AG09319 (cell line): ENCODE results near the gene CAMK2D.

Experiments
- DNase-seq: peaks from one replicate; pipeline ENCODE4 v3.0.0-alpha.2; 2010; ENCODE audit warnings: low read depth; ENCODE audit errors: extremely low read depth
- TF ChIP-seq, protein P1 (sequence below): IDR thresholded peaks from 2 replicates; pipeline ENCODE4 v1.5.1; 2011; ENCODE audit warnings: low read depth, mild to moderate bottlenecking, inconsistent platforms, low read length, moderate library complexity

The CAMK2D gene

DNA sequence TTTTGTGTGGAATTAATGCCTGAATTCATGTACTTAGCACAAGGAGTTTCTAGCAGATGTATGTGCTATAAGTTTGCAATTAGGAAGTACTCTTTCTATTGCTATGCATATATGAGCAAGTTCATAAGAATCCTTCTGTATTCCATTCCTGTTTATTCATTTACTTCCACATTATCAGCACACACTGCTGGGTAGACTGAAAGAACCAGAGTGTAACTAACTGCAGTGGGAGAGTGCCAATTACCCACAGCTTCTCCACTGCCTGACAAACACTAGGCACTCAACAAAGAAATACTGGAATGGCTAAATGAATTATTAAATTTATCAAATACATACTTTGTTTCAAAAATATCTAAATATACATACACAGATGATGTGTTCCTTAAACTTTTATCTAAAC is 219.6 kb downstream of the CAMK2D start:
- TF ChIP-seq, protein P1, sequence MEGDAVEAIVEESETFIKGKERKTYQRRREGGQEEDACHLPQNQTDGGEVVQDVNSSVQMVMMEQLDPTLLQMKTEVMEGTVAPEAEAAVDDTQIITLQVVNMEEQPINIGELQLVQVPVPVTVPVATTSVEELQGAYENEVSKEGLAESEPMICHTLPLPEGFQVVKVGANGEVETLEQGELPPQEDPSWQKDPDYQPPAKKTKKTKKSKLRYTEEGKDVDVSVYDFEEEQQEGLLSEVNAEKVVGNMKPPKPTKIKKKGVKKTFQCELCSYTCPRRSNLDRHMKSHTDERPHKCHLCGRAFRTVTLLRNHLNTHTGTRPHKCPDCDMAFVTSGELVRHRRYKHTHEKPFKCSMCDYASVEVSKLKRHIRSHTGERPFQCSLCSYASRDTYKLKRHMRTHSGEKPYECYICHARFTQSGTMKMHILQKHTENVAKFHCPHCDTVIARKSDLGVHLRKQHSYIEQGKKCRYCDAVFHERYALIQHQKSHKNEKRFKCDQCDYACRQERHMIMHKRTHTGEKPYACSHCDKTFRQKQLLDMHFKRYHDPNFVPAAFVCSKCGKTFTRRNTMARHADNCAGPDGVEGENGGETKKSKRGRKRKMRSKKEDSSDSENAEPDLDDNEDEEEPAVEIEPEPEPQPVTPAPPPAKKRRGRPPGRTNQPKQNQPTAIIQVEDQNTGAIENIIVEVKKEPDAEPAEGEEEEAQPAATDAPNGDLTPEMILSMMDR = no peak
- DNase-seq = no peak

DNA sequence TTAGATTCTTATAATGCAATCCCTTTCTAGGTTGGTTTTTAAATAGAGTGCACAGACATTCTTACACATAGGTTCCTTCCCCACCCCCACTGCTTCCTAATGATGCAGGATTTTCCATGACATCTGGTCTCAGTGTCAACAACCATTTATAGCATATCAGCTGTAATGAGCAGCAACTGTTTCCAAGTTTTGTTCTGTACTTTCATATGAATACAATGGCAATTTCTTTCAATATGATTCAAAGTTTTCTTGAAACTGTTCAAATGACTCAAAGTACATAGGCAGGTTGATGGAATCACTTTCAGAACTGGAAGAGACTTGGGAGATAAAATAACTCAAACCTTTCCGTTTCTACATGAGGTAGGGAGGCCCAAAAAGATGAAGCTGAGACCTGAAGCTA is 220.7 kb downstream of the CAMK2D start:
- TF ChIP-seq, protein P1 = no peak

DNA sequence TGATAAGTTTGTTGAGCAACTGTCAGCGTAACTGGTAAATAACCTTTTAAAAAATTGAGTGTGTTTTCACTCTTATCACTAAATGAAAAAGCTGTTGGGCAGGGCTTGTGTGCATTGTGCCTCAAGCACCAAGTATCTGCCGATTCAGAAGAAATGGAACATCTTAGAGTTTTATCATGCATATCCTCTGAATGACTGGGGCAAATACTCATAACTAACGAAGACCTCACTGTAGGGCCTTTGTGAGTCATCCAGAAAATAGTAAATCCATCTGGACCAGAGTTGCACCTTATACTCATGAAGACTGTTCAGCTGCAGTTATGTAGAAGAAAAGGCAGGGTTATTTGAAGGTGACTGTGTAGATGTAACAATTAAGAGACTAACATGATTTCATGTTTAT is 222.1 kb downstream of the CAMK2D start:
- DNase-seq = no peak
- TF ChIP-seq, protein P1 = no peak

More for the DNA sequence above, 220.7 kb downstream of the CAMK2D start:
- no peak for DNase-seq

DNA sequence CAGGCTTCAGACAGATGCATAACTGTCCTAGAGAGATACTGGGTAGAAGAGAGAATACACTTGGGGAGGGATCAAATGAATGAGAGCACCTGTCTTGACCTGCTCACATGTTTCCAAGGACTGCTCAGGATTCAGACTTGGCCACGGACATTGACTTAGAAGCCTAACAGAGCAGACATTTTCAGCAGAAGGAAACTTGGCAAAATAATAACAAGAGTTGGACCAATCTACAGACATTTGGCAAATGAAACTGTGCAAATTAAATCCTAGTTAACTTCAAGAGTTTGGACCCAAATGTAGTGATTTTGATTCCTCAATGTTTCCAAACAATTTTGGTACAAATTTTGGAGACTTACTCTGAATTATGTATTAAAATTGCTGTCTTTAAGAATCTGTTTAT is 223.9 kb downstream of the CAMK2D start:
- DNase-seq = no peak
- TF ChIP-seq, protein P1 = no peak

DNA sequence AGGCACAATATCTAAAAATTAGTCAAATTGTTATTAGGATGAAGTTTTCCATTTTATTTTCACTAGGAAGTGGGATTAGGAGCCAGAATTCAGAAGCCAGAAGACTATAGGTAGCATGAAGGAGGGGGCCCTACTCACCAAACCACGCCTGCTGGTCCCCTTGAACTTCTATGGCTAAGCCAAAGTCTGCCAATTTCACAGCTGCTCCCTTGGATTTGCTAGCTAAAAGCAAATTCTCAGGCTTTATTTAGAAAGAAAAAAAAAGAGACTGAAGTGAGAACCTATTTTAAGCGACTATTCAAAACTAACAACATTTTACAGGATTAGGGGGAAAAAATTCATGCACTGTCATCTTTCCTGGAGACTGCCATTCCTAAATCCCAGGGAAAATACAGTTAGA is 224.3 kb downstream of the CAMK2D start:
- DNase-seq = no peak
- TF ChIP-seq, protein P1 = no peak

DNA sequence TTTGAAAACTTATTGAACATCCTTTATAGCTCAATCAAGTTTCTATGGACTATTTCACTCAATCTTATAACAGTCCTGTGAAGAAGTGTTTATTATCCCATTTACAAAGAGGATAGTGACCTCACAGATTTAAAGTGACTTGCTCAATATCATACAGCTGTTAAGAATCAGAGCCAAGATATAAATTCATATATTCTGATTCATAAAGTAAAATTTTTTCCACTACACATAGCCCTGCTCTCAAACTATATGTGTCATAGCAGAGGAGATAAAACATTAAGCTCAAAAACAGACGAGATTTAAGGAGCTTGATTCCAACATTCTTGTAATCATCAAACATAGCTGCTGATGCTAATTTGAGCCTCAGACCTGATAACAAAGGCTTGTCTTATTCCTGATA is 226.8 kb downstream of the CAMK2D start:
- TF ChIP-seq, protein P1 = no peak
- no peak for DNase-seq

DNA sequence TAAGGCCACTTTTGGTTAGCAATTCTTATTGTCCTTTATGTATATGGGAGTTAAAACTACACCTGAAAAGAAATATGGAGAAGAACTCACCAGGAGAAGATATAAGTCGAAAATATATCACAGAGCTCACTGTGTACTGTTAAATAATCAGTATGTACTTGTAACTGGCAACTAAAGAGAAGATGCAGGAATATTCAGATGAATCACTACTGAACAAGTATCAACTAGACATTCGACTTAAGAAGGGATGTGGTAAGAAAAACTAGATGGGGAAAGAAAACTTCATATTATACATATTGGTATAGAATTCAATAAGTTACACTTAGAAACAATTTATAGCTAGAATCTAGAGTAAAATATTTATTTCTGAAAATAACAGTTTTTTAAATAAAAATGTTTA is 230.0 kb downstream of the CAMK2D start:
- DNase-seq = no peak
- TF ChIP-seq, protein P1 = no peak
